NB4 (cell line): ENCODE data around the gene SLC12A5.

ENCODE experiments used
- DNase-seq: peaks from one replicate; pipeline ENCODE4 v3.0.0; 2010; ENCODE audit warnings: low read depth
- H3K4me3 ChIP-seq: one replicate; pipeline ENCODE4 v1.5.1; 2011; ENCODE audit warnings: mild to moderate bottlenecking, low read depth, low read length, moderate library complexity
- CTCF ChIP-seq: IDR thresholded peaks from one replicate; pipeline ENCODE4 v1.5.1; 2012; ENCODE audit warnings: low read depth, low read length
- MYC ChIP-seq: IDR thresholded peaks from 2 replicates; pipeline ENCODE4 v1.6.1; 2011; ENCODE audit warnings: low read depth, low read length
- POLR2A ChIP-seq: IDR thresholded peaks from 2 replicates; pipeline ENCODE4 v1.6.1; 2011; ENCODE audit warnings: mild to moderate bottlenecking; ENCODE audit not compliant: insufficient read length; ENCODE audit errors: extremely low read depth
- TF ChIP-seq, protein P1 (sequence below): IDR thresholded peaks from 2 replicates; pipeline ENCODE4 v1.6.1; 2011; ENCODE audit warnings: low read depth, low read length

The SLC12A5 gene

GRCh38 chr20:46046588-46047310 is 17.7 kb downstream of the SLC12A5 start:
- H3K4me3 ChIP-seq, result no peak overlapping the region

DNA sequence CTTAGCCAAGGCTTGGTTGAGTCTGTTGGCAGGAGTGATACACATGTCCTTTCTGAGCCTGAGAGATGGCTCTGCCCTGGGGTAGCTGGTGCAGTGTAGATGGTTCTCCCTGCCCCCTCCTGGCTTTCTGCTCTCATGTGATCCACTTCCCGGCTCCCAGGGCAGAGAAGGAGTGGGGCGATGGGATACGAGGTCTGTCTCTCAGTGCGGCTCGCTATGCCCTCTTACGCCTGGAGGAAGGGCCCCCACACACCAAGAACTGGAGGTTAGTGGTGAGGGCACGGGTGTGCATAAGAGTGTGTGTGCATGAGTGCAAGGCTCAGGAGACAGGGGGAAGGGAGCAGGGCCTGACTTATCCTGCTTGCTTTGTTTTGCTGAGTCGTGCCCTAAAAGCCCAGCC is 18.8 kb downstream of the SLC12A5 start:
- DNase-seq, result no peak
- TF ChIP-seq CTCF (no peak), MYC (no peak), POLR2A (no peak)
- TF ChIP-seq, protein P1, sequence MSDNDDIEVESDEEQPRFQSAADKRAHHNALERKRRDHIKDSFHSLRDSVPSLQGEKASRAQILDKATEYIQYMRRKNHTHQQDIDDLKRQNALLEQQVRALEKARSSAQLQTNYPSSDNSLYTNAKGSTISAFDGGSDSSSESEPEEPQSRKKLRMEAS, result no peak
- H3K4me3 ChIP-seq, result no peak overlapping the region

More at GRCh38 chr20:46046588-46047310, 17.7 kb downstream of the SLC12A5 start:
- DNase-seq, result no peak
- TF ChIP-seq, protein P1, result no peak
- TF ChIP-seq MYC (no peak), CTCF (no peak), POLR2A (no peak)

- TF ChIP-seq, protein P1, result no peak
- no peak for TF ChIP-seq MYC
- no peak for TF ChIP-seq CTCF
- no peak for TF ChIP-seq POLR2A
- H3K4me3 ChIP-seq, result no peak overlapping the region
- DNase-seq, result no peak
Measured at GRCh38 chr20:46049190-46049589, 20.2 kb downstream of the SLC12A5 start.

DNA sequence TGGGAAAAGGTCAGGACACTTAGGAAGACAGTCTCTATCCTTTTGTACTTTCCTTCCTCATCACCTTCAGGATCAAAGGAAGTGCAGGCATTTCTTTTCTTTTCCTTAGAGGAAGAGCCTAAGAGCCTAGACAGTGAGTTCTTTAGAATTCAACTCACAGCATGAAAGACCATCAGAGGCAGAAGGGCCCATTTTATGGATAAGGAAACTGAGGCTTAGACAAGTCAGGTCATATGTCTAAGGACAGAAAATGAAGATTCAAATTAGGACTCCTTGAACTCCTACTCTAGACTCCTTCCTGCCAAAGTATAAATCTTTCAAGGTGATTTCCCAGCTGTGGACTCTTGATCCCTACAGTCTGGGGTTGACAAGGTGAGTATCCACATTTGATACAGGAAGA is 20.8 kb downstream of the SLC12A5 start:
- TF ChIP-seq, protein P1, result no peak
- TF ChIP-seq POLR2A, result no peak
- no peak for TF ChIP-seq MYC
- no peak for TF ChIP-seq CTCF
- DNase-seq, result no peak
- no peak overlapping the region for H3K4me3 ChIP-seq

GRCh38 chr20:46050444-46050843 is 21.4 kb downstream of the SLC12A5 start:
- H3K4me3 ChIP-seq, result no peak overlapping the region
- TF ChIP-seq CTCF, result no peak
- no peak for TF ChIP-seq POLR2A
- DNase-seq, result no peak
